ENCODE data around the gene ANO2. TPM values are rescaled to one million over a fixed set of nuclear protein-coding genes. Genes with fewer than 3 reads are reported as not detected.

The ANO2 gene
- total RNA-seq, 1 experiment from 2014 or later = not detected

DNA sequence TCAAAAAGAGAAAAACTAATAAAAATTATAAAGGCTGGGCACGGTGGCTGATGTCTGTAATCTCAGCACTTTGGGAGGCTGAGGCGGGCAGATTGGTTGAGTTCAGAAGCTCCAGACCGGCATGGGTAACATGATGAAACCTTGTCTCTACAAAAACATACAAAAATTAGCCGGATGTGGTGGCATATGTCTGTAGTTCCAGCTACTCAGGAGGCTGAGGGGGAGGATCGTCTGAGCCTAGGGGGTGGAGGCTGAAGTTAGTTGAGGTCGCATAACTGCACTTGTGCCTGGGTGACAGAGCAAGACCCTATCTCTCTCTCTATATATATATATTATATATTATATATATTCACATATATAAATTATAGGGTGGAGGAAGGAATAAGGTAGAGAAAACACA, 32.5 kb upstream of the ANO2 start:
- H3K4me2 ChIP-seq (ENCODE audit: low read depth, low read length, poor library complexity, severe bottlenecking) = no peak overlapping the region
- no peaks in the 10 kb centered on the region for H3K9me3 ChIP-seq (ENCODE audit: low read length)
- H3K36me3 ChIP-seq (ENCODE audit: insufficient read depth, low read length) = no peaks in the 10 kb centered on the region
- no peak overlapping the region for H2AFZ ChIP-seq (ENCODE audit: low read length)
- no peak overlapping the region for H3K4me3 ChIP-seq (ENCODE audit: low read length)
- no peaks in the 10 kb centered on the region for H3K27me3 ChIP-seq (ENCODE audit: low read length)
- H3K9ac ChIP-seq (ENCODE audit: low read length) = no peak overlapping the region
- no peaks in the 10 kb centered on the region for H3K9me2 ChIP-seq (replicated peaks; ENCODE audit: insufficient read depth, low read length)
- H3K79me2 ChIP-seq (ENCODE audit: low read length) = no peaks in the 10 kb centered on the region
- H3K27ac ChIP-seq (ENCODE audit: low read length) = no peak overlapping the region
- H3K4me1 ChIP-seq (ENCODE audit: low read length) = no peaks in the 10 kb centered on the region
- H4K20me1 ChIP-seq (ENCODE audit: insufficient read depth, low read depth, low read length) = no peaks in the 10 kb centered on the region
- DNase-seq = no peak

GRCh38 chr12:5976711-5977110, 31.7 kb upstream of the ANO2 start:
- no peaks in the 10 kb centered on the region for H3K27me3 ChIP-seq (ENCODE audit: low read length)
- H2AFZ ChIP-seq (ENCODE audit: low read length) = no peak overlapping the region
- no peak overlapping the region for H3K4me2 ChIP-seq (ENCODE audit: low read depth, low read length, poor library complexity, severe bottlenecking)
- H4K20me1 ChIP-seq (ENCODE audit: insufficient read depth, low read depth, low read length) = no peaks in the 10 kb centered on the region
- no peak overlapping the region for H3K9ac ChIP-seq (ENCODE audit: low read length)
- no peaks in the 10 kb centered on the region for H3K9me2 ChIP-seq (replicated peaks; ENCODE audit: insufficient read depth, low read length)
- no peaks in the 10 kb centered on the region for H3K36me3 ChIP-seq (ENCODE audit: insufficient read depth, low read length)
- H3K9me3 ChIP-seq (ENCODE audit: low read length) = no peaks in the 10 kb centered on the region
- H3K27ac ChIP-seq (ENCODE audit: low read length) = no peak overlapping the region
- no peak overlapping the region for H3K4me3 ChIP-seq (ENCODE audit: low read length)
- H3K4me1 ChIP-seq (ENCODE audit: low read length) = no peaks in the 10 kb centered on the region
- H3K79me2 ChIP-seq (ENCODE audit: low read length) = no peaks in the 10 kb centered on the region
- no peak for DNase-seq

GRCh38 chr12:5976196-5976595, 31.1 kb upstream of the ANO2 start:
- Histone ChIP-seq H3K9me3 (ENCODE audit: low read length) (no peaks in the 10 kb centered on the region), H3K79me2 (ENCODE audit: low read length) (no peaks in the 10 kb centered on the region), H3K27ac (ENCODE audit: low read length) (no peak overlapping the region), H2AFZ (ENCODE audit: low read length) (no peak overlapping the region), H3K36me3 (ENCODE audit: insufficient read depth, low read length) (no peaks in the 10 kb centered on the region), H3K9me2 (replicated peaks; ENCODE audit: insufficient read depth, low read length) (no peaks in the 10 kb centered on the region), H4K20me1 (ENCODE audit: insufficient read depth, low read depth, low read length) (no peaks in the 10 kb centered on the region), H3K4me2 (ENCODE audit: low read depth, low read length, poor library complexity, severe bottlenecking) (no peak overlapping the region), H3K9ac (ENCODE audit: low read length) (no peak overlapping the region), H3K4me1 (ENCODE audit: low read length) (no peaks in the 10 kb centered on the region), H3K27me3 (ENCODE audit: low read length) (no peaks in the 10 kb centered on the region), H3K4me3 (ENCODE audit: low read length) (no peak overlapping the region)
- DNase-seq = no peak

- no peak for DNase-seq
- H2AFZ ChIP-seq (ENCODE audit: low read length) = no peak overlapping the region
- H3K4me1 ChIP-seq (ENCODE audit: low read length) = no peaks in the 10 kb centered on the region
- H3K36me3 ChIP-seq (ENCODE audit: insufficient read depth, low read length) = no peaks in the 10 kb centered on the region
- no peak overlapping the region for H3K4me2 ChIP-seq (ENCODE audit: low read depth, low read length, poor library complexity, severe bottlenecking)
- H3K4me3 ChIP-seq (ENCODE audit: low read length) = no peak overlapping the region
- no peaks in the 10 kb centered on the region for H3K79me2 ChIP-seq (ENCODE audit: low read length)
- no peak overlapping the region for H3K9ac ChIP-seq (ENCODE audit: low read length)
- H3K9me2 ChIP-seq (replicated peaks; ENCODE audit: insufficient read depth, low read length) = no peaks in the 10 kb centered on the region
- no peaks in the 10 kb centered on the region for H3K27me3 ChIP-seq (ENCODE audit: low read length)
- H3K27ac ChIP-seq (ENCODE audit: low read length) = no peak overlapping the region
- no peaks in the 10 kb centered on the region for H4K20me1 ChIP-seq (ENCODE audit: insufficient read depth, low read depth, low read length)
- H3K9me3 ChIP-seq (ENCODE audit: low read length) = no peaks in the 10 kb centered on the region
Observed at GRCh38 chr12:5973461-5974115, 28.5 kb upstream of the ANO2 start.

GRCh38 chr12:5972387-5972786, 27.3 kb upstream of the ANO2 start:
- Histone ChIP-seq H3K79me2 (ENCODE audit: low read length) (no peaks in the 10 kb centered on the region), H3K27ac (ENCODE audit: low read length) (no peak overlapping the region), H3K9ac (ENCODE audit: low read length) (no peak overlapping the region), H3K27me3 (ENCODE audit: low read length) (no peaks in the 10 kb centered on the region), H3K36me3 (ENCODE audit: insufficient read depth, low read length) (no peaks in the 10 kb centered on the region), H4K20me1 (ENCODE audit: insufficient read depth, low read depth, low read length) (no peaks in the 10 kb centered on the region), H3K4me2 (ENCODE audit: low read depth, low read length, poor library complexity, severe bottlenecking) (no peak overlapping the region), H3K4me1 (ENCODE audit: low read length) (no peaks in the 10 kb centered on the region), H3K4me3 (ENCODE audit: low read length) (no peak overlapping the region), H3K9me3 (ENCODE audit: low read length) (no peaks in the 10 kb centered on the region), H2AFZ (ENCODE audit: low read length) (no peak overlapping the region), H3K9me2 (replicated peaks; ENCODE audit: insufficient read depth, low read length) (no peaks in the 10 kb centered on the region)
- no peak for DNase-seq

DNA sequence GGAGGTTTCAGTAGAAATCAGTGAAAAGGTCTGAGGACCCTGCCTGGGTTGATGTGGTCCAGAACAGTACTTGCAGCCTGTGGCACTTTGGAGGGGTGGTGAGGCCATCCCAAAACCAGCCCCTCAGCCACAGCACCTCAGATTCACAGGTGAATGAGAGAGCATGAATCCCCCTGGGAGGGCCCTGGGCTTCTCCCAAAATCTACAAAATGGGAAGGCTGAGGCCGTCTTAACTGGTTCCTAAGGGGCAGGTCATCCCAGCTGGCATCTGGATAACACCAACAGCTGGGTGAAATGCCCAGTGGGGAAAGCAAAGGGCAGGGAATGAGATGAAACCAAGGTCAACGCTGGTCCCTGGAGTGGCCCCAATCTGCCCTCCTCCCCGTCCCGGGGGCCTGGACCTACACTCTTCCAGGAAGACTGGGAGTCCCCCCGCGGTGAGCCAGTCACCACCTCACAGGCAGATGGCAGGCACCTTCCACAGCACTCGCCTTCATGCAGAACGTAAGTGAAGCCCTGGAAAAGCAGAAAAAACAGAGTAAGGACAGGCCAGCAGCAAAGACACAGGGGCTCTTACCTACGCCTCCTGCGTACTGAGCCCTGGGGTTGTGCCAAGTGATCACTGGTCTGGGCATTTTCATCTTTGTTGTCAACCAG, 26.3 kb upstream of the ANO2 start:
- no peaks in the 10 kb centered on the region for H3K9me2 ChIP-seq (replicated peaks; ENCODE audit: insufficient read depth, low read length)
- H3K9ac ChIP-seq (ENCODE audit: low read length) = no peak overlapping the region
- H2AFZ ChIP-seq (ENCODE audit: low read length) = no peak overlapping the region
- no peaks in the 10 kb centered on the region for H4K20me1 ChIP-seq (ENCODE audit: insufficient read depth, low read depth, low read length)
- DNase-seq = no peak
- H3K36me3 ChIP-seq (ENCODE audit: insufficient read depth, low read length) = no peaks in the 10 kb centered on the region
- no peaks in the 10 kb centered on the region for H3K27me3 ChIP-seq (ENCODE audit: low read length)
- H3K4me1 ChIP-seq (ENCODE audit: low read length) = no peaks in the 10 kb centered on the region
- no peaks in the 10 kb centered on the region for H3K79me2 ChIP-seq (ENCODE audit: low read length)
- no peaks in the 10 kb centered on the region for H3K9me3 ChIP-seq (ENCODE audit: low read length)
- H3K4me3 ChIP-seq (ENCODE audit: low read length) = no peak overlapping the region
- H3K27ac ChIP-seq (ENCODE audit: low read length) = no peak overlapping the region
- no peak overlapping the region for H3K4me2 ChIP-seq (ENCODE audit: low read depth, low read length, poor library complexity, severe bottlenecking)

- Histone ChIP-seq H3K36me3 (ENCODE audit: insufficient read depth, low read length) (no peaks in the 10 kb centered on the region), H3K9ac (ENCODE audit: low read length) (no peak overlapping the region), H3K4me3 (ENCODE audit: low read length) (no peak overlapping the region), H3K9me3 (ENCODE audit: low read length) (no peaks in the 10 kb centered on the region), H4K20me1 (ENCODE audit: insufficient read depth, low read depth, low read length) (no peaks in the 10 kb centered on the region), H3K4me1 (ENCODE audit: low read length) (no peaks in the 10 kb centered on the region), H3K27ac (ENCODE audit: low read length) (no peak overlapping the region), H3K9me2 (replicated peaks; ENCODE audit: insufficient read depth, low read length) (no peaks in the 10 kb centered on the region), H3K79me2 (ENCODE audit: low read length) (no peaks in the 10 kb centered on the region), H3K27me3 (ENCODE audit: low read length) (no peaks in the 10 kb centered on the region), H2AFZ (ENCODE audit: low read length) (no peak overlapping the region), H3K4me2 (ENCODE audit: low read depth, low read length, poor library complexity, severe bottlenecking) (no peak overlapping the region)
- DNase-seq = no peak
Observed at GRCh38 chr12:5969974-5970690, 25.1 kb upstream of the ANO2 start.

GRCh38 chr12:5969156-5969973, 24.3 kb upstream of the ANO2 start:
- no peaks in the 10 kb centered on the region for H3K27me3 ChIP-seq (ENCODE audit: low read length)
- no peak overlapping the region for H3K9ac ChIP-seq (ENCODE audit: low read length)
- no peaks in the 10 kb centered on the region for H3K36me3 ChIP-seq (ENCODE audit: insufficient read depth, low read length)
- no peak overlapping the region for H3K27ac ChIP-seq (ENCODE audit: low read length)
- no peaks in the 10 kb centered on the region for H3K9me2 ChIP-seq (replicated peaks; ENCODE audit: insufficient read depth, low read length)
- no peak for DNase-seq
- H2AFZ ChIP-seq (ENCODE audit: low read length) = no peak overlapping the region
- no peak overlapping the region for H3K4me2 ChIP-seq (ENCODE audit: low read depth, low read length, poor library complexity, severe bottlenecking)
- no peaks in the 10 kb centered on the region for H3K9me3 ChIP-seq (ENCODE audit: low read length)
- H3K4me1 ChIP-seq (ENCODE audit: low read length) = no peaks in the 10 kb centered on the region
- no peak overlapping the region for H3K4me3 ChIP-seq (ENCODE audit: low read length)
- H3K79me2 ChIP-seq (ENCODE audit: low read length) = no peaks in the 10 kb centered on the region
- no peaks in the 10 kb centered on the region for H4K20me1 ChIP-seq (ENCODE audit: insufficient read depth, low read depth, low read length)
